HepG2 (cell line): Measurements from ENCODE around the gene HES3. TPM values are rescaled to one million over a fixed set of nuclear protein-coding genes. Genes with fewer than 3 reads are reported as not detected.

Experiments
- HOXA5 ChIP-seq: sonication (generic); formaldehyde crosslinking; IDR thresholded peaks from 2 replicates; pipeline ENCODE4 v1.4.0; 2020; ENCODE audit warnings: missing genetic modification reagents
- RFX3 ChIP-seq: IDR thresholded peaks from 2 replicates; pipeline ENCODE4 v1.6.1; 2016; ENCODE audit warnings: missing biosample characterization, missing genetic modification reagents
- SAP130 ChIP-seq: IDR thresholded peaks from 2 replicates; pipeline ENCODE4 v1.6.1; 2016; ENCODE audit warnings: low read depth
- SIN3B ChIP-seq: fragments of 150-350 bp; IDR thresholded peaks from 2 replicates; pipeline ENCODE4 v1.6.1; 2014; ENCODE audit warnings: low read length
- TCF12 ChIP-seq, 2 experiments: fragments of 450-650 bp in 1 of 2; sonication (generic) in 1 of 2; formaldehyde crosslinking in 1 of 2; IDR thresholded peaks; 2 replicates each; pipeline versions ENCODE4 v1.6.1 to v1.8.0; 2017 to 2022; ENCODE audit warnings: antibody characterized with exemption in 1 of 2, mild to moderate bottlenecking in 1 of 2, missing genetic modification reagents in 1 of 2, moderate library complexity in 1 of 2
- THAP11 ChIP-seq: IDR thresholded peaks from 2 replicates; pipeline ENCODE4 v1.6.1; 2016; ENCODE audit warnings: missing biosample characterization, missing genetic modification reagents
- ZKSCAN1 ChIP-seq: fragments of 150-350 bp; IDR thresholded peaks from 2 replicates; pipeline ENCODE4 v1.6.1; 2014; ENCODE audit warnings: low read length
- ZNF136 ChIP-seq: sonication (generic); formaldehyde crosslinking; IDR thresholded peaks from 2 replicates; pipeline ENCODE4 v1.8.1; 2022; ENCODE audit warnings: low read depth, mild to moderate bottlenecking, moderate library complexity, missing genetic modification reagents
- ZNF724P ChIP-seq: sonication (generic); formaldehyde crosslinking; IDR thresholded peaks from 2 replicates; pipeline ENCODE4 v1.8.0; 2022; ENCODE audit warnings: missing genetic modification reagents, borderline replicate concordance
- polyA plus RNA-seq, 8 experiments: library from polyadenylated mRNA; depleted of rRNA in 3 of 8; stranded (reverse) in 7 of 8; unstranded in 1 of 8; fragments of >200 nt; fragmentation: Illumina TruSeq in 4 of 8; extraction: Trizol in 4 of 8; gene quantifications; 2 replicates each; pipeline versions ENCODE4 v1.2.1 to v1.2.3, GENCODE V29; 2011 to 2016; ENCODE audit warnings: low read depth in 4 of 8, missing spikeins in 1 of 8, mixed read lengths in 1 of 8; ENCODE audit not compliant: insufficient read depth in 1 of 8
- total RNA-seq, 5 experiments: library from RNA; depleted of rRNA; stranded (reverse); fragments of >200 nt; fragmentation: Illumina TruSeq; extraction: Trizol; gene quantifications; 2 replicates each; pipeline ENCODE4 v1.2.3, GENCODE V29; 2016; ENCODE audit warnings: low read depth in 1 of 5
- TF ChIP-seq, protein P1 (sequence below): sonication (generic); formaldehyde crosslinking; IDR thresholded peaks from 2 replicates; pipeline ENCODE4 v1.8.1; 2023; ENCODE audit warnings: missing genetic modification reagents, mild to moderate bottlenecking, borderline replicate concordance
- TF ChIP-seq, protein P2 (sequence below): sonication (generic); formaldehyde crosslinking; conservative IDR thresholded peaks from 2 replicates; pipeline ENCODE4 v1.4.0; 2020; ENCODE audit warnings: missing genetic modification reagents
- TF ChIP-seq, protein P3 (sequence below): sonication (generic); formaldehyde crosslinking; IDR thresholded peaks from 2 replicates; pipeline ENCODE4 v1.5.1; 2020; ENCODE audit warnings: mild to moderate bottlenecking, missing genetic modification reagents, moderate library complexity
- TF ChIP-seq, protein P4 (sequence below): sonication (generic); formaldehyde crosslinking; IDR thresholded peaks from 2 replicates; pipeline ENCODE4 v1.4.0; 2020; ENCODE audit warnings: missing genetic modification reagents, mild to moderate bottlenecking, borderline replicate concordance
- TF ChIP-seq, protein P5 (sequence below): IDR thresholded peaks from 2 replicates; pipeline ENCODE4 v1.6.1; 2016; ENCODE audit warnings: missing compliant biosample characterization, missing genetic modification reagents, borderline replicate concordance
- TF ChIP-seq, protein P6 (sequence below): sonication (generic); formaldehyde crosslinking; IDR thresholded peaks from 2 replicates; pipeline ENCODE4 v1.5.0; 2020; ENCODE audit warnings: mild to moderate bottlenecking, missing genetic modification reagents

HES3 gene
- total and polyA plus RNA-seq, 2 of the 13 experiments (the other 11 are each of a cell fraction or from before 2014, with no cell fraction given): not detected

DNA sequence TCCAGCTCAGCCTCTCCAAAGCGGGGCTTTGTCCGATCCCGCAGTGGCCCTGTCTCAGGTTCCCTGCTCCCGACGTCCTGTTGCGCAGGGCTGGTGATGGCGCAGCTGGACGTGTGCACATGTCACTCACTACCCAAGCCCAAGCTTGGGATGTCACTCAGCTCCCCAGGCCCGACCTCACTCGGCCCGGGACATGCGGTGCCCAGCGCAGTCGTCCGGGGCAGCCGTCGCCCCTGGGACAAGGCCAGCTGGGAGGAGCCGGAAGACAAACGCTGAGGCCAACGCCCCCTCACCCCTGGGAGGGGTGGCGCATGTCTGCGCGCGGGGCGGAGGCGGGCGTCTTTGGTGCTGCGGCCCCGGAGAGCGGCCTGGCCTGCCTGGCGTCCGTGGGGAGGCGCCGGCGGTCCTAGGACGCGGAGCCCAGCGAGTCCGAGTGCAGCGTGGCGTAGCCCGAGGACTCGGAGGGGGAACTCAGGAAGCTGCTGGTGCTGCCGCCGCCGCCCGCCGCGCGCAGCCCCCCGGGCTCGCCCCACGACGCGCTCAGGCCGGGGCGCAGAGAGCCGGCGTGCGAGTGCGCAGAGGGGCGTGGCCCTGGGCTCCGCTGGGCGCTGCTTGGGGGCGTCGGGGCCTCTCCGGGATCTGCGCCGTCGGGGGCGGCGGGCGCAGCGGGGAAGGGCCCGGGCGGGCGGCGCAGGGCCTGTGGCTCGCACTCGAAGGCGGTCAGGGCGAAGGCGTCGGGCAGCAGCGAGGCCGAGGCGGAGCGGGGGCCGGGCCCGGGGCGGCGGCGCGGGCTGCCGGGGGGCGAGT, 5.2 kb downstream of the HES3 start (continued):
- TF ChIP-seq, protein P1, sequence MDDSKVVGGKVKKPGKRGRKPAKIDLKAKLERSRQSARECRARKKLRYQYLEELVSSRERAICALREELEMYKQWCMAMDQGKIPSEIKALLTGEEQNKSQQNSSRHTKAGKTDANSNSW (CRISPR knock-in tag): no peak
- TF ChIP-seq, protein P2, sequence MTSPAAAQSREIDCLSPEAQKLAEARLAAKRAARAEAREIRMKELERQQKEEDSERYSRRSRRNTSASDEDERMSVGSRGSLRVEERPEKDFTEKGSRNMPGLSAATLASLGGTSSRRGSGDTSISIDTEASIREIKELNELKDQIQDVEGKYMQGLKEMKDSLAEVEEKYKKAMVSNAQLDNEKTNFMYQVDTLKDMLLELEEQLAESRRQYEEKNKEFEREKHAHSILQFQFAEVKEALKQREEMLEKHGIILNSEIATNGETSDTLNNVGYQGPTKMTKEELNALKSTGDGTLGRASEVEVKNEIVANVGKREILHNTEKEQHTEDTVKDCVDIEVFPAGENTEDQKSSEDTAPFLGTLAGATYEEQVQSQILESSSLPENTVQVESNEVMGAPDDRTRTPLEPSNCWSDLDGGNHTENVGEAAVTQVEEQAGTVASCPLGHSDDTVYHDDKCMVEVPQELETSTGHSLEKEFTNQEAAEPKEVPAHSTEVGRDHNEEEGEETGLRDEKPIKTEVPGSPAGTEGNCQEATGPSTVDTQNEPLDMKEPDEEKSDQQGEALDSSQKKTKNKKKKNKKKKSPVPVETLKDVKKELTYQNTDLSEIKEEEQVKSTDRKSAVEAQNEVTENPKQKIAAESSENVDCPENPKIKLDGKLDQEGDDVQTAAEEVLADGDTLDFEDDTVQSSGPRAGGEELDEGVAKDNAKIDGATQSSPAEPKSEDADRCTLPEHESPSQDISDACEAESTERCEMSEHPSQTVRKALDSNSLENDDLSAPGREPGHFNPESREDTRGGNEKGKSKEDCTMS (CRISPR knock-in tag): no peak
- TF ChIP-seq, protein P3, sequence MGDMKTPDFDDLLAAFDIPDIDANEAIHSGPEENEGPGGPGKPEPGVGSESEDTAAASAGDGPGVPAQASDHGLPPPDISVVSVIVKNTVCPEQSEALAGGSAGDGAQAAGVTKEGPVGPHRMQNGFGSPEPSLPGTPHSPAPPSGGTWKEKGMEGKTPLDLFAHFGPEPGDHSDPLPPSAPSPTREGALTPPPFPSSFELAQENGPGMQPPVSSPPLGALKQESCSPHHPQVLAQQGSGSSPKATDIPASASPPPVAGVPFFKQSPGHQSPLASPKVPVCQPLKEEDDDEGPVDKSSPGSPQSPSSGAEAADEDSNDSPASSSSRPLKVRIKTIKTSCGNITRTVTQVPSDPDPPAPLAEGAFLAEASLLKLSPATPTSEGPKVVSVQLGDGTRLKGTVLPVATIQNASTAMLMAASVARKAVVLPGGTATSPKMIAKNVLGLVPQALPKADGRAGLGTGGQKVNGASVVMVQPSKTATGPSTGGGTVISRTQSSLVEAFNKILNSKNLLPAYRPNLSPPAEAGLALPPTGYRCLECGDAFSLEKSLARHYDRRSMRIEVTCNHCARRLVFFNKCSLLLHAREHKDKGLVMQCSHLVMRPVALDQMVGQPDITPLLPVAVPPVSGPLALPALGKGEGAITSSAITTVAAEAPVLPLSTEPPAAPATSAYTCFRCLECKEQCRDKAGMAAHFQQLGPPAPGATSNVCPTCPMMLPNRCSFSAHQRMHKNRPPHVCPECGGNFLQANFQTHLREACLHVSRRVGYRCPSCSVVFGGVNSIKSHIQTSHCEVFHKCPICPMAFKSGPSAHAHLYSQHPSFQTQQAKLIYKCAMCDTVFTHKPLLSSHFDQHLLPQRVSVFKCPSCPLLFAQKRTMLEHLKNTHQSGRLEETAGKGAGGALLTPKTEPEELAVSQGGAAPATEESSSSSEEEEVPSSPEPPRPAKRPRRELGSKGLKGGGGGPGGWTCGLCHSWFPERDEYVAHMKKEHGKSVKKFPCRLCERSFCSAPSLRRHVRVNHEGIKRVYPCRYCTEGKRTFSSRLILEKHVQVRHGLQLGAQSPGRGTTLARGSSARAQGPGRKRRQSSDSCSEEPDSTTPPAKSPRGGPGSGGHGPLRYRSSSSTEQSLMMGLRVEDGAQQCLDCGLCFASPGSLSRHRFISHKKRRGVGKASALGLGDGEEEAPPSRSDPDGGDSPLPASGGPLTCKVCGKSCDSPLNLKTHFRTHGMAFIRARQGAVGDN (CRISPR knock-in tag): 0 out of 2 replicates have a peak, but pooled peaks have one; percentile 14
- TF ChIP-seq HOXA5 (CRISPR knock-in tag) (no peak), ZNF724P (CRISPR knock-in tag) (no peak), SAP130 (peak; percentile 37; the same call in 1 of the 2 replicates), SIN3B (no peak), THAP11 (CRISPR knock-in tag) (no peak), RFX3 (CRISPR knock-in tag) (no peak), TCF12 (IDR thresholded peaks at IDR 0.05) (no peak), TCF12 (CRISPR knock-in tag; IDR thresholded peaks at IDR 0.05) (no peak), ZNF136 (CRISPR knock-in tag) (no peak), ZKSCAN1 (no peak)
- TF ChIP-seq, protein P4, sequence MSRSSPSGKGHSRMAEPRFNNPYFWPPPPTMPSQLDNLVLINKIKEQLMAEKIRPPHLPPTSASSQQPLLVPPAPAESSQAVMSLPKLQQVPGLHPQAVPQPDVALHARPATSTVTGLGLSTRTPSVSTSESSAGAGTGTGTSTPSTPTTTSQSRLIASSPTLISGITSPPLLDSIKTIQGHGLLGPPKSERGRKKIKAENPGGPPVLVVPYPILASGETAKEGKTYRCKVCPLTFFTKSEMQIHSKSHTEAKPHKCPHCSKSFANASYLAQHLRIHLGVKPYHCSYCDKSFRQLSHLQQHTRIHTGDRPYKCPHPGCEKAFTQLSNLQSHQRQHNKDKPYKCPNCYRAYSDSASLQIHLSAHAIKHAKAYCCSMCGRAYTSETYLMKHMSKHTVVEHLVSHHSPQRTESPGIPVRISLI: no peak
- TF ChIP-seq, protein P5, sequence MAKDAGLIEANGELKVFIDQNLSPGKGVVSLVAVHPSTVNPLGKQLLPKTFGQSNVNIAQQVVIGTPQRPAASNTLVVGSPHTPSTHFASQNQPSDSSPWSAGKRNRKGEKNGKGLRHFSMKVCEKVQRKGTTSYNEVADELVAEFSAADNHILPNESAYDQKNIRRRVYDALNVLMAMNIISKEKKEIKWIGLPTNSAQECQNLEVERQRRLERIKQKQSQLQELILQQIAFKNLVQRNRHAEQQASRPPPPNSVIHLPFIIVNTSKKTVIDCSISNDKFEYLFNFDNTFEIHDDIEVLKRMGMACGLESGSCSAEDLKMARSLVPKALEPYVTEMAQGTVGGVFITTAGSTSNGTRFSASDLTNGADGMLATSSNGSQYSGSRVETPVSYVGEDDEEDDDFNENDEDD (CRISPR knock-in tag): no peak
- TF ChIP-seq, protein P6, sequence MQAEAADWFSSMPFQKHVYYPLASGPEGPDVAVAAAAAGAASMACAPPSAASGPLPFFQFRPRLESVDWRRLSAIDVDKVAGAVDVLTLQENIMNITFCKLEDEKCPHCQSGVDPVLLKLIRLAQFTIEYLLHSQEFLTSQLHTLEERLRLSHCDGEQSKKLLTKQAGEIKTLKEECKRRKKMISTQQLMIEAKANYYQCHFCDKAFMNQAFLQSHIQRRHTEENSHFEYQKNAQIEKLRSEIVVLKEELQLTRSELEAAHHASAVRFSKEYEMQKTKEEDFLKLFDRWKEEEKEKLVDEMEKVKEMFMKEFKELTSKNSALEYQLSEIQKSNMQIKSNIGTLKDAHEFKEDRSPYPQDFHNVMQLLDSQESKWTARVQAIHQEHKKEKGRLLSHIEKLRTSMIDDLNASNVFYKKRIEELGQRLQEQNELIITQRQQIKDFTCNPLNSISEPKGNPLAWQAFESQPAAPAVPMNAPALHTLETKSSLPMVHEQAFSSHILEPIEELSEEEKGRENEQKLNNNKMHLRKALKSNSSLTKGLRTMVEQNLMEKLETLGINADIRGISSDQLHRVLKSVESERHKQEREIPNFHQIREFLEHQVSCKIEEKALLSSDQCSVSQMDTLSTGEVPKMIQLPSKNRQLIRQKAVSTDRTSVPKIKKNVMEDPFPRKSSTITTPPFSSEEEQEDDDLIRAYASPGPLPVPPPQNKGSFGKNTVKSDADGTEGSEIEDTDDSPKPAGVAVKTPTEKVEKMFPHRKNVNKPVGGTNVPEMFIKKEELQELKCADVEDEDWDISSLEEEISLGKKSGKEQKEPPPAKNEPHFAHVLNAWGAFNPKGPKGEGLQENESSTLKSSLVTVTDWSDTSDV: no peak
